Measurements from ENCODE around the gene SON.
"Not testable (repeated sequence)": the region's sequence is repeated elsewhere in the genome, so short reads cannot be mapped to it uniquely, and the experiment has no call there.

SON gene

GRCh38 chr21:33572350-33572749, 29.5 kb downstream of the SON start:
- Mint-ChIP-seq H3K36me3 (peaks cover 21% of the 10 kb centered on the region), H3K9me3 (no peaks in the 10 kb centered on the region), H3K4me1 (peaks cover 6% of the 10 kb centered on the region), H3K27me3 (no peaks in the 10 kb centered on the region), H3K27ac (no peak overlapping the region), H3K4me3 (no peak overlapping the region)
- ATAC-seq (ENCODE audit: low read depth) (no peak), DNase-seq (ENCODE audit: low spot score in 2 of 2) (no peak)

GRCh38 chr21:33576741-33577141, 33.9 kb downstream of the SON start:
- not testable (repeated sequence) for DNase-seq (ENCODE audit: low spot score in 2 of 2); H3K27me3 Mint-ChIP-seq; H3K9me3 Mint-ChIP-seq; H3K4me1 Mint-ChIP-seq; H3K27ac Mint-ChIP-seq; ATAC-seq (ENCODE audit: low read depth); H3K36me3 Mint-ChIP-seq; H3K4me3 Mint-ChIP-seq

- no peak overlapping the region for H3K4me3 Mint-ChIP-seq
- H3K9me3 Mint-ChIP-seq, result no peaks in the 10 kb centered on the region
- DNase-seq (ENCODE audit: low spot score in 2 of 2) (no peak), ATAC-seq (ENCODE audit: low read depth) (no peak)
- H3K27ac Mint-ChIP-seq, result no peak overlapping the region
- H3K4me1 Mint-ChIP-seq, result no peaks in the 10 kb centered on the region
- H3K36me3 Mint-ChIP-seq, result peaks cover 7% of the 10 kb centered on the region
- H3K27me3 Mint-ChIP-seq, result no peaks in the 10 kb centered on the region
Observed at GRCh38 chr21:33578214-33578613, 35.4 kb downstream of the SON start.

GRCh38 chr21:33578959-33579542, 36.2 kb downstream of the SON start:
- H3K27ac Mint-ChIP-seq, result no peak overlapping the region
- DNase-seq (ENCODE audit: low spot score in 2 of 2) (no peak), ATAC-seq (ENCODE audit: low read depth) (no peak)
- peaks cover 5% of the 10 kb centered on the region for H3K36me3 Mint-ChIP-seq
- no peak overlapping the region for H3K4me3 Mint-ChIP-seq
- H3K9me3 Mint-ChIP-seq, result no peaks in the 10 kb centered on the region
- H3K4me1 Mint-ChIP-seq, result no peaks in the 10 kb centered on the region
- H3K27me3 Mint-ChIP-seq, result no peaks in the 10 kb centered on the region

- no peak overlapping the region for H3K27ac Mint-ChIP-seq
- H3K27me3 Mint-ChIP-seq, result no peaks in the 10 kb centered on the region
- ATAC-seq (ENCODE audit: low read depth), result no peak
- no peaks in the 10 kb centered on the region for H3K36me3 Mint-ChIP-seq
- H3K9me3 Mint-ChIP-seq, result no peaks in the 10 kb centered on the region
- no peak for DNase-seq (ENCODE audit: low spot score in 2 of 2)
- no peak overlapping the region for H3K4me3 Mint-ChIP-seq
- peaks cover 8% of the 10 kb centered on the region for H3K4me1 Mint-ChIP-seq
Observed at GRCh38 chr21:33584455-33584854, 41.6 kb downstream of the SON start.

- Mint-ChIP-seq H3K36me3 (no peaks in the 10 kb centered on the region), H3K27me3 (no peaks in the 10 kb centered on the region), H3K4me3 (peak overlapping the region; percentile 41), H3K27ac (no peak overlapping the region), H3K4me1 (peaks cover 8% of the 10 kb centered on the region), H3K9me3 (no peaks in the 10 kb centered on the region)
- ATAC-seq (ENCODE audit: low read depth) (no peak), DNase-seq (ENCODE audit: low spot score in 2 of 2) (no peak)
Observed at GRCh38 chr21:33586927-33587326, 44.1 kb downstream of the SON start.

GRCh38 chr21:33587792-33588484, 45.1 kb downstream of the SON start:
- H3K36me3 Mint-ChIP-seq, result no peaks in the 10 kb centered on the region
- ATAC-seq (ENCODE audit: low read depth) (peak; percentile 17), DNase-seq (ENCODE audit: low spot score in 2 of 2) (no peak)
- H3K27ac Mint-ChIP-seq, result no peak overlapping the region
- H3K9me3 Mint-ChIP-seq, result no peaks in the 10 kb centered on the region
- H3K4me3 Mint-ChIP-seq, result peak overlapping the region; percentile 89
- peaks cover 8% of the 10 kb centered on the region for H3K4me1 Mint-ChIP-seq
- H3K27me3 Mint-ChIP-seq, result no peaks in the 10 kb centered on the region

- Mint-ChIP-seq H3K9me3 (no peaks in the 10 kb centered on the region), H3K27me3 (no peaks in the 10 kb centered on the region), H3K4me1 (peaks cover 8% of the 10 kb centered on the region), H3K27ac (peak within 1 kb of the TSS; percentile 86), H3K4me3 (peak within 1 kb of the TSS; percentile 90), H3K36me3 (peaks cover 2% of the 10 kb centered on the region)
- ATAC-seq (ENCODE audit: low read depth) (peak; percentile 91), DNase-seq (ENCODE audit: low spot score in 2 of 2) (peak; percentile 85 to 92)
Observed at GRCh38 chr21:33588485-33589335, 45.9 kb downstream of the SON start, which contains the start of gene DONSON. TSS of gene DONSON (minus strand) at chr21:33588684. CDS start at chr21:33588641, 43 bp downstream.

- no peak for ATAC-seq (ENCODE audit: low read depth)
- H3K36me3 Mint-ChIP-seq, result peaks cover 18% of the 10 kb centered on the region
- DNase-seq (ENCODE audit: low spot score in 2 of 2), result no peak
Observed at GRCh38 chr21:33598051-33598450, 55.2 kb downstream of the SON start.

GRCh38 chr21:33608559-33608958, 65.7 kb downstream of the SON start:
- no peak for ATAC-seq (ENCODE audit: low read depth)
- peaks cover 7% of the 10 kb centered on the region for H3K36me3 Mint-ChIP-seq
- H3K4me1 Mint-ChIP-seq, result peaks cover 9% of the 10 kb centered on the region
- H3K27ac Mint-ChIP-seq, result peak overlapping the region; percentile 20
- no peak overlapping the region for H3K4me3 Mint-ChIP-seq
- H3K9me3 Mint-ChIP-seq, result no peaks in the 10 kb centered on the region
- H3K27me3 Mint-ChIP-seq, result no peaks in the 10 kb centered on the region
- no peak for DNase-seq (ENCODE audit: low spot score in 2 of 2)

More at GRCh38 chr21:33598051-33598450, 55.2 kb downstream of the SON start:
- H3K27me3 Mint-ChIP-seq, result no peaks in the 10 kb centered on the region
- H3K4me3 Mint-ChIP-seq, result no peak overlapping the region
- no peaks in the 10 kb centered on the region for H3K4me1 Mint-ChIP-seq
- H3K27ac Mint-ChIP-seq, result no peak overlapping the region
- no peaks in the 10 kb centered on the region for H3K9me3 Mint-ChIP-seq

GRCh38 chr21:33611006-33611744, 68.3 kb downstream of the SON start:
- Mint-ChIP-seq H3K27me3 (no peaks in the 10 kb centered on the region), H3K36me3 (peaks cover 8% of the 10 kb centered on the region), H3K4me1 (peaks cover 6% of the 10 kb centered on the region), H3K27ac (no peak overlapping the region), H3K9me3 (no peaks in the 10 kb centered on the region), H3K4me3 (no peak overlapping the region)
- ATAC-seq (ENCODE audit: low read depth) (no peak), DNase-seq (ENCODE audit: low spot score in 2 of 2) (no peak)

- ATAC-seq (ENCODE audit: low read depth); H3K27me3 Mint-ChIP-seq; H3K4me1 Mint-ChIP-seq; DNase-seq (ENCODE audit: low spot score in 2 of 2); H3K27ac Mint-ChIP-seq; H3K4me3 Mint-ChIP-seq; H3K9me3 Mint-ChIP-seq: not testable (repeated sequence)
- peaks cover 21% of the 10 kb centered on the region for H3K36me3 Mint-ChIP-seq
Observed at GRCh38 chr21:33617565-33617964, 74.7 kb downstream of the SON start.

- Mint-ChIP-seq H3K36me3 (peaks cover 21% of the 10 kb centered on the region), H3K27me3 (no peaks in the 10 kb centered on the region), H3K4me1 (no peaks in the 10 kb centered on the region), H3K9me3 (peaks cover 2% of the 10 kb centered on the region), H3K27ac (peak overlapping the region; percentile 45), H3K4me3 (no peak overlapping the region)
- ATAC-seq (ENCODE audit: low read depth) (no peak), DNase-seq (ENCODE audit: low spot score in 2 of 2) (no peak)
Observed at GRCh38 chr21:33618407-33618806, 75.6 kb downstream of the SON start.

- no peak overlapping the region for H3K4me3 Mint-ChIP-seq
- DNase-seq (ENCODE audit: low spot score in 2 of 2) (no peak), ATAC-seq (ENCODE audit: low read depth) (no peak)
Observed at GRCh38 chr21:33619726-33620125, 76.9 kb downstream of the SON start.

More at GRCh38 chr21:33619726-33620125, 76.9 kb downstream of the SON start:
- Mint-ChIP-seq H3K9me3 (peaks cover 2% of the 10 kb centered on the region), H3K36me3 (peaks cover 24% of the 10 kb centered on the region), H3K27ac (no peak overlapping the region), H3K27me3 (no peaks in the 10 kb centered on the region), H3K4me1 (no peaks in the 10 kb centered on the region)
